H1 (cell line): ENCODE results near the gene BCKDHA. TPM values are rescaled to one million over a fixed set of nuclear protein-coding genes. Genes with fewer than 3 reads are reported as not detected.

Experiments
- ATF2 ChIP-seq: IDR thresholded peaks from 2 replicates; pipeline ENCODE4 v1.6.1; 2012; ENCODE audit warnings: low read length, inconsistent platforms
- HDAC2 ChIP-seq, 2 experiments: fragments of 300-600 bp in 1 of 2; sonication (generic) in 1 of 2; IDR thresholded peaks; 2 replicates each; pipeline ENCODE4 v1.6.1; 2011 to 2012; ENCODE audit warnings: low read depth in 2 of 2, low read length in 2 of 2, mild to moderate bottlenecking in 2 of 2, moderate library complexity in 2 of 2, borderline replicate concordance in 1 of 2, inconsistent platforms in 1 of 2
- POLR2A ChIP-seq, 2 experiments: IDR thresholded peaks; 1 replicate in 1 of 2; 2 replicates in 1 of 2; pipeline ENCODE4 v1.6.1; 2011; ENCODE audit warnings: low read depth in 2 of 2, low read length in 2 of 2, mild to moderate bottlenecking in 2 of 2; ENCODE audit errors: control extremely low read depth in 1 of 2
- SRF ChIP-seq: IDR thresholded peaks from 2 replicates; pipeline ENCODE4 v1.6.1; 2011; ENCODE audit warnings: mild to moderate bottlenecking, low read depth, low read length, moderate library complexity
- USF2 ChIP-seq: IDR thresholded peaks from 2 replicates; pipeline ENCODE4 v1.6.1; 2011; ENCODE audit warnings: low read length, improper control_type of control experiment
- polyA plus RNA-seq, 7 experiments: library from polyadenylated mRNA; depleted of rRNA in 3 of 7; stranded (reverse) in 5 of 7; unstranded in 2 of 7; fragments of >200 nt in 5 of 7; fragments of 200-250 nt in 2 of 7; gene quantifications; 1 replicate in 5 of 7; 2 replicates in 1 of 7; 4 replicates in 1 of 7; pipeline versions ENCODE4 v1.2.1 to v1.2.3, GENCODE V29; 2011 to 2013; ENCODE audit warnings: missing spikeins in 2 of 7, mixed read lengths in 2 of 7
- total RNA-seq: library from RNA; stranded (reverse); fragmentation: NEBNext Ultra II Directional; extraction: Animal tissue kit (Norgen Biotek cat#: 25700); gene quantifications from 2 replicates; pipeline ENCODE4 v1.2.1, GENCODE V29; 2021

BCKDHA gene
- total and polyA plus RNA-seq, 2 of the 8 experiments (the other 6 are each of a cell fraction or from before 2014, with no cell fraction given), result 14.2 to 69.6 TPM

GRCh38 chr19:41399525-41399924 is 1.9 kb downstream of the BCKDHA start (continued):
- no peak for TF ChIP-seq ATF2
- TF ChIP-seq POLR2A (IDR thresholded peaks at IDR 0.05; ENCODE audit: control extremely low read depth in 1 of 2, low read depth in 2 of 2, low read length in 2 of 2), result no peak
- no peak for TF ChIP-seq HDAC2 (IDR thresholded peaks at IDR 0.05; ENCODE audit: borderline replicate concordance in 1 of 2, low read depth in 2 of 2, low read length in 2 of 2)
- TF ChIP-seq SRF, result no peak
- TF ChIP-seq USF2, result no peak
